CD4-positive, alpha-beta T cell treated with Interleukin-2 at 100 ng/mL for 4 hours (primary cell): Measurements from ENCODE around the gene PRSS57.

Experiments
- DNase-seq: peaks from one replicate; pipeline ENCODE4 v3.0.0-alpha.2; 2020; ENCODE audit warnings: low spot score

Gene PRSS57

DNA sequence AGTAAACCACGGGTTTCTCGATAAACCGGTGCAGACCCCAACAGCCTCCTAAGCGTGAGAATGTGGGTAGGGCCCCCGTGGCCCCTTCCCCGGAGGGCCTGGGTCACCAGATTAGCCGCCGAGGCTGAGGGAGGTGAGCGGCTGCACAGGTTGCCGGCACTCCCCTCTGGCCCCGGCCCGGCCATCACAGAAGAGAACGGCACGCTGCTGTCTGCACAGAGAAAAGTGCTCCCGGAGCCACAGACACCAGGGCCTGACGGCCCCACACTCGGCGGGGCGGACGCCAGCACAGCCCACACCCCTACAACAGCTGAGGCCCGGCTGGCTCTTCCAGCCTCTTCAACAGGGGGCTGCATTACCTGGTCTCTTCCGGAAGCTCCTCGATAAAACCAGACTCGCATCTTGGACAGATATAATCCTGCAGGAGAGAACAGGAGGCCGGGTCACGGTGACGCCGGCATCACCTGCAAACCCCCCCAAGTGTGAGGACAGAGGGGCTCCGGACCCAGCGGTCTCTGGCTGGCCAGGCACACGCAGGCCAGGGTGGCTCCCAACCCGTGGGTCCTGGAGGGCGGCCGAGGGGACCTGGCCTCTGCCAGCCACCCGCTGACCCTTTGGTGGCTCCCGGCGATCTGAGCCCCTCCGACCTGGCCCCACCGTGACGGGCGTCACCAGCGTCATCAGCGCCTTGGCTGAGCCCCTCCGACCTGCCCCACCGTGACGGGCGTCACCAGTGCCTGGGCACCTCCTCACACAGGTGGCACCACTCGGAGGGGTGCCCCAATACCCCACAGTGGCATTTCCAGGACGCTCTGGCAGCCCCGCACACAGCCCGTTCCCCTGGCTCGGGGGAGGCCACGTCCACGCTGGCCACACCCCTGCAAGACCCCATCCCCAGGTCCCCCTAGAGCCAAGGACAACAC lies 42.5 kb downstream of the PRSS57 start:
- no peak for DNase-seq

DNA sequence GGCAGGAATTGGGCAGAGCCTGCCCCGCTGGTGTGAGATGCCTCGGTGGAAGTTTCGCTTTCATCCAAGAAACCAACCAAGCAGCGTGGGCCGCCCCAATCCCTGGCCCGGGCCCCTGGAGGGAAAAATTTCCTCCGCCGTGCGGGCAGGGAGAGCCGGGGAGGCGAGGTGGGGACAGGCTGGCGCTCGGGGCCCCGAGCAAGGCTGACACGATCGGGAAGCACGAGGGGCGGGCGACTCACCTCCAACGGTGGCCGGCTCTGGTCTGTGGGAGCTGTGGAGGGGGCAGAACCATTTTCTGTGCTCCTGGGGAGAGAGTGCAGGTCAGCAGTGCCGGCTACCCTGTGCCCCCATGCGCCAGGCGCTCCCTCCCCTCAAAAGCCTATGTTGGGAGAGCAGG lies 43.3 kb downstream of the PRSS57 start:
- no peak for DNase-seq

DNA sequence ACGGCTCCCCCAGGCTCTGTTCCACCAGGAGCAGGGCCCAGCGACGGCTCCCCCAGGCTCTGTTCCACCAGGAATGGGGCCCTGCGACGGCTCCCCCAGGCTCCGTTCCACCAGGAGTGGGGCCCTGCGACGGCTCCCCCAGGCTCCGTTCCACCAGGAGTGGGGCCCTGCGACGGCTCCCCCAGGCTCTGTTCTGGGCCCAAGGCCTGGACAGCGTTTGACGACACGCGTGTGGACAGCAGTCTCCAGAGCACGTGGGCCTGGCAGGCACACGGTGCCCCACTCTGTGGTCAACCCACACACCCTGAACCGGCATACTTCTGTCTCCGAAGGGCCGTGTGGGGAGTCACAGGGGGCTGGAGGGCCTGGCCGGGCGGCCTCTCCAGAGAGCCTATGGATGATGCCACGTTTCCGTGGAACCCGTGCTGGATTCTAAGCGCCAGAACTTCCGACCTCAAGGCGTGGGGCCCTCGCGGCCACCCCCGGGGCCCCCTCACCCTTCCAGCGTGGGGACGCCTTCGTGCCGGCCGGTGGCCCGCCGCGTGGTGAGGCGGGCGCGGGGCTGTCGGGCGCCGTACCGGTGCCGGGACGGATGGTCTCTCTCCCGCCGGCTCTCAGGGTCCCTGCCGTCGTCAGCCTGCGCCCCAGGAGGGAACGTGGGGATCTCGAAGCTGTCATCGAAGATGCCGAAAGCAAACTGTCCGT lies 44.0 kb downstream of the PRSS57 start:
- no peak for DNase-seq

- DNase-seq: no peak
Observed at GRCh38 chr19:650121-650520, 45.1 kb downstream of the PRSS57 start.

GRCh38 chr19:648904-649801 lies 46.1 kb downstream of the PRSS57 start:
- no peak for DNase-seq

DNA sequence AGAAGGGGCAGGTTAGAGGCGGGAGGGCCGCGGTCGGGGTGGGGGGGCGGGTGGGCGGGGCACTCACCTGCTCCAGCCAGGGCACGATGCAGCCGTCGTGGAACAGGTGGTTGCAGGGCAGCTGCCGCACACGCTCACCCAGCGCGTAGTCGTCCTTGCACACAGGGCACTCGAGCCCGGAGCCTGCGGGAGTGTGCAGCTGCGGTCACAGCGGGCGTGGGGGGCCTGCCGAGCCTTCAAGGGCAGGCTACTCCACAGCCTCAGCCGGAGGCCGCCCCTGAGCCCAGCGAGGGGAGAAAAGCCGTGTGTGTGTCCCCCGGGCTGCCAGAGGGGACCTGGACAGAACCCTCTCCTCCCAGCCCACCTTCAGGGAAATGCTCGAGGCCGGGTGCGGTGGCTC lies 46.9 kb downstream of the PRSS57 start:
- DNase-seq: no peak

GRCh38 chr19:647566-648284 lies 47.5 kb downstream of the PRSS57 start:
- no peak for DNase-seq

- DNase-seq: no peak
Observed at GRCh38 chr19:646779-647565, 48.3 kb downstream of the PRSS57 start.

- no peak for DNase-seq
Observed at GRCh38 chr19:645912-646778, 49.1 kb downstream of the PRSS57 start.

GRCh38 chr19:644789-645188 lies 50.5 kb downstream of the PRSS57 start:
- DNase-seq: no peak

GRCh38 chr19:644363-644762 lies 50.9 kb downstream of the PRSS57 start:
- no peak for DNase-seq

DNA sequence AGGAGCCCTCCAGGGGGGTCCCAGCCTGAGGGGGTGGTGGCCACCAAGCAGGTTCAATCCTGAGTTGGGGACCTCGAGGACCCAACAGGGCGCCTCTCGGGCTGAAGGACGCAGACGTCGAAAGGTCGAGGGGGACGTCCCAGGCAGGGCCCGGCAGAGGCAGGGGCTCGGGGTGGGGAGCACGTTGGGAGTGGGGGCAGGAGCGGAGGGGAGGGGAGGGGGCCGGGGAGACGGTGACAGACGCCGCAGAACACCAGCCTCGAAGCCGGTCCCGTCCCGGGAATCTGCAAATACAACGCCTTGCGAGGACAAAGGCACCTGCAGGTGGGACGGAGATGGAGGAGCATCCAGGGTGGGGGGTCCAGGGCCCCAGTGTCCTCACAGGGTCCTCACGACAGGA lies 51.5 kb downstream of the PRSS57 start:
- no peak for DNase-seq

- DNase-seq: no peak
Observed at GRCh38 chr19:642767-643727, 52.2 kb downstream of the PRSS57 start.

- no peak for DNase-seq
Observed at GRCh38 chr19:641702-642101, 53.5 kb downstream of the PRSS57 start.

GRCh38 chr19:640606-641189 lies 54.6 kb downstream of the PRSS57 start:
- no peak for DNase-seq

GRCh38 chr19:640161-640558 lies 55.1 kb downstream of the PRSS57 start:
- DNase-seq: no peak

DNA sequence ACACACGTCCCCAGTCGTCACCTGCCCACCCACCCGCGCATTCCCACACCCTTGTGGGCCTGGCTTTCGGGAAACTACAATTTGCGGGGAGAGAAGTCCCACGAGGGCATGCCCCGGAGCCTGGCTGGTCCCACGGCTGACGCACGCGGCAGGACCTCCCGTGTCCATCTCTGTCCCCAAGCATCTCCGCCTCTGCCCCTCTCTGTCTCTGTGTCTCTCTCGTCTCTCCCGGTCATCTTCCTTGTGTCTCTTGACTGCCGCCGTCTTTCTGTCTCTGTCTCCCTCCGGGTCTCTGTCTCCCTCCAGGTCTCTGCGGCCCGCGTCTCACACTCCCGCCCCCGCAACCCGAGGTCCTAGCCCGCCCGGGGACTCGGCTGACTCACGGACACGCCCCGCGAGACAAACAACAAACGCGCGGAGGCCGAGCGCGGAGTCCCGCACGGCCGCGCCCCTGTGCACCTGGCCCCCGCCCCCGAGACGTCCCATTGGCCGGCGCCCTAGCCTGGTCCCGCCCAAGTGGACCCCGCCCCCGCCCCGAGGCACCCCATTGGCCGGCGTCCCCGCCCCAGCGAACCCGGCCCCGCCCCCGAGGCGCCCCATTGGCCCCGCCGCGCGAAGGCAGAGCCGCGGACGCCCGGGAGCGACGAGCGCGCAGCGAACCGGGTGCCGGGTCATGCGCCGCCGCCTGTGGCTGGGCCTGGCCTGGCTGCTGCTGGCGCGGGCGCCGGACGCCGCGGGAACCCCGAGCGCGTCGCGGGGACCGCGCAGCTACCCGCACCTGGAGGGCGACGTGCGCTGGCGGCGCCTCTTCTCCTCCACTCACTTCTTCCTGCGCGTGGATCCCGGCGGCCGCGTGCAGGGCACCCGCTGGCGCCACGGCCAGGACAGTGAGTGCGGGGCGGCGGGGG lies 55.7 kb downstream of the PRSS57 start, which contains the start of gene FGF22:
Gene FGF22, plus strand, starts transcription at position 627 of the 908 bp plus-strand sequence. Its CDS starts 47 bp downstream, at position 674.
- DNase-seq: peak; percentile 96
